ENCODE results near the gene MAMSTR.
A peak's percentile ranks its signal among the peaks of the same experiment; 100 is the strongest.

Gene MAMSTR

DNA sequence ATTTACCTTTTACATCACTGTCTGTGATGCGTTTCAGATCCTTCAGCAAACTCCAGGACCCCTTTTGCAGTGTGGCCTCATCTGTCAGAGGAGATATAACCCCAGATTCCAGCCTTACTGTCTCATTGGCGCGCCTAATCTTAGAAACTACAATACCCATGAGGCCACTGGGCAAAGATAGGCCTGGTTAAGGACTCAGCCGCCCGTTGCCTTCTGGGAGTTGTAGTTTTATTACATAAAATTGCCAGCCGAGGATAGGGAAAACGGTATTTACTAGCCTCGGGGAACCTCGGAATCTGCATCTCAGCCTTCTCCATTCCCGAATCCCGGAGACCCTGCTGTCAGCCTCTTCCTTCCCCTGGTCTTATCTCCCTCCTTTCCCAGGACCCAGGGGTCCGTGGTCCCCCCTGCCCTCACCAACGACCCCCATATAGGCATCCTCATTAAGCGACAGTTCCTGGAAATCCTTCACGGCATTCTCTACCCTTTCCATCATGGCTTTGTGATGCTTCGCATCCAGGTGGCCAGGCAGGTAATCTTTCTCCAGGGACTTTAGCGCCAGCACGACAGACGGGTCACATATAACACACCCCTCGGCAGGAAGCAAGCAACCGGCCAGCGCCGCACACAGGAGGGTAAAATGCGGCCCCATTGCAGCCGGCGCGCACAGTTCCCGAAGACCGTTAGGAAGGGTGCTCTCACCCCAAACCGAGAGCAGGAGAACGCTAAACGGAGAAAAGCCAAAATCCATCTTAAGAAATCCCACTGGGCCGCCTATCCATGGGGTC lies 25.9 kb upstream of the MAMSTR start:
- peak; percentile 84 for DNase-seq

DNA sequence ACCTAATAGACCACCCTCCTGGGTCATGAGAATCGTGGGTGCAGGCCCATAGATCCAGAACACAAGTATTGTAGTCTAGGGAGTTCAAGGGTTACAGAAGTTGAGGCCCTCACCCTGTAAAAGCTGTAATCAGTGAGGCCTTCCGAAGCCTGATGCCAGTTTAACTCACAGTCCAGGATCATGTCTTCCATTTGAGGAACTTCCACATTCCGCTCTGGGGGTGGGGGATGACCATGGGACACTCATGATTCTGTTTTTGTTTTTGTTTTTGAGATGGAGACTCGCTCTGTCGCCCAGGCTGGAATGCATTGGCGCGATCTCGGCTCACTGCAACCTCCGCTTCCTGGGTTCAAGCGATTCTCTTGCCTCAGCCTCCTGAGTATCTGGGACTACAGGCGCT lies 22.6 kb upstream of the MAMSTR start:
- DNase-seq = no peak

GRCh38 chr19:48741129-48741999 lies 21.8 kb upstream of the MAMSTR start:
- no peak for DNase-seq

GRCh38 chr19:48740164-48740972 lies 20.8 kb upstream of the MAMSTR start, which contains the start of gene RASIP1:
RASIP1 (minus strand) TSS chr19:48740610; CDS start chr19:48740282, 328 bp downstream.
- no peak for DNase-seq

GRCh38 chr19:48739404-48740163 lies 20.1 kb upstream of the MAMSTR start:
- no peak for DNase-seq

DNA sequence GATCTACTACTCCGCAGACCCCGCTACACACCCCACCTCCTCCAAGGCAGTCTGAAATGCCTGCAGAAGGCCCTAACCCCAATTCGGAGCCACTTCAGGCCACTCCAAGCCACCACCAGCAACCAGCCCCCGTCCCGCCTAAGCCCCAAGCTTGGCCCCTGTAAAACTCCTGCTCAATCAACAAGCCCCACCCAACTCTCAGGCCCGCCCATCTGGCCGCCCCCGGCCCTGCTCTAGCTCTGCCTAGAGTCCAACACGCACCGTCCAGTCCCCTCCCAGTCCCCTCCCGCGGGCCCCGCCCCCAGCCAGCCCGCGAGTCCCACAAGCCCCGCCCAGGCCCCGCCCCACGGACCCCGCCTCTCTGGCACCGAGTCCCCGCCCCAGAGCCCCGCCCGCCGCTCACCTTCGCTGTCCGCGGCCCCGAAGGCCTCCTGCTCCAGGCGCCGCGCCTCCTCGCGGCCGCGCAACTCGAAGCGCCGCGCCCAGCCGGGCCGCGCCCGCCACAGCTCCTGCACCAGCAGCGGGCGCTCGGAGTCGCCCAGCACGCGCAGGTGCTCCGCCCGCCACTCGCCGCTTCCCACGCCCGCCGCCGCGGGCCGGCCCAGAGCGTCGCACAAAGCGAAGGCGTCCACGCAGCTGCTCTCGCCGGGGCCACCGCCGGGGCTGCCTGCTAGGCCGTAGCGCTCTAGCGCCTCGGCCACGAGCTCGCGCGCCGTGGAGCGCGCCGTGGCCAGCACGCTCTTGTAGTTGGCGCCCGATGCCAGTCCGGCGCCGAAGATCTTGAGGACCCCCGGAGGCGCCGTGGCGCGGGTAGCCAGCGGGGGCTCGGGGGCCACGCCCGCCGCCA lies 19.3 kb upstream of the MAMSTR start:
- DNase-seq = peak; percentile 86

- no peak for DNase-seq
These were observed 18.0 kb upstream of the MAMSTR start for GRCh38 chr19:48737360-48737998.

DNA sequence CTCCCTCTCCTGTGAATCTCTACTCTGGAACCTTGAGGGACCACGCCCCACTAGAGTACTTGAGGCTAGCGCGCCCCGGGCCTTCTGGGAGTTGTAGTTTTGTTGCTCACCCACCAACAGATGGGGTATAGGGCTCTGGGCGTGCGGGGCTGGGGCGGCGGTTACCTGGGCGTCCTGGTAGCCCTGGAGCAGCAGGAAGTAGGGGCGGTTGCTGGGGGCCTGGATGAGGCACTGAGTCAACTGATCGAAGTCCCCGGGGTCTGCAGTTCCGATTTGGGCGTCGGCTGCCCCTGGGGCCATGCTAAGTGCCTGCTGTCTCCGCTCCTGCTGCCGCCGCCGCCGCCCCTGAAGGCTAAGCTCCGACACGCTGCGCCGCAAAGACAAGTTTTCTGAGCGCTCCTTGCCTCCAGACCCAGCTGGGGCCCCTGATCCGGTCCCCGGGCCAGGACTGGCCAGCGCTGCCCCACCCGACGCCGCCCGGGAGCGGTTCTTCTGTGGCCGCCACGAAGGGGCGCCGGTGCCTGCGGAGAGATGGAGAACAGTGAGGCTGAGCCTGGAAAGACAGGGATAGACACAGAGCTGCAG lies 15.6 kb upstream of the MAMSTR start:
- DNase-seq = no peak

DNA sequence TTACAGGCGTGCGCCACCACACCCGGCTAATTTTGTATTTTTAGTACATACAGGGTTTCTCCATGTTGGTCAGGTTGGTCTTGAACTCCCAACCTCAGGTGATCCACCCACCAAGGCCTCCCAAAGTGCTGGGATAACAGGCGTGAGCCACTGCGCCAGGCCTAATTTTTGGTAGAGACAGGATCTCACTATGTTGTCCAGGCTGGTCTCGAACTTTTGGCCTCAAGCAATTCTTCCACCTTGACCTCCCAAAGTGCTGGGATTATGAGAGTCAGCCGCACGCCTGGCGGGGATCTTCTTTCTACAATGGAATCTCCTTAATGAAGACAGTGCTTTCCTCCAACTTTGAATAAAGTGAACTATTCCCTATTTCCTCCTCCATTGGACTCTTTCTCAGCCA lies 15.1 kb upstream of the MAMSTR start:
- DNase-seq = no peak

- DNase-seq = no peak
These were observed 11.9 kb upstream of the MAMSTR start for GRCh38 chr19:48731452-48731851.

- no peak for DNase-seq
These were observed 9.6 kb upstream of the MAMSTR start for GRCh38 chr19:48728911-48729664.

DNA sequence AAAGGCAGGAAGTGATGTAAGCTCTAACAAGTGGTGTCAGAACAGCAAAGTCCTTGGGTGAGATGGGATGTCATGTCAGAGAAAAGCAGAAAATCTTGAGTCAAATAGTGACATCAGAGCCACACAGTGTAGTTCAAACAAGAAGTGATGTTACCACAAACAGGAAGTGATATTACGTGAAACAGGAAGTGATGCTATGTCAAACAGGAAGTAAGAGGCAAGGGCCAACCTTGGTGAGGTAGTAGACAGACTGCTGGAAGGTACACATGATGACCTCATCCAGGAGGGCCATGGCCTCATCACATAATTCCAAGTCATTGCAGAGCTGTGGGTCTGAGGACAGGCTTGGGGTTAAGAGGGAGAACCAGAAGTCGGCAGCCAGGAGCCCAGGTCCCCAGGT lies 7.0 kb upstream of the MAMSTR start:
- DNase-seq = no peak

DNA sequence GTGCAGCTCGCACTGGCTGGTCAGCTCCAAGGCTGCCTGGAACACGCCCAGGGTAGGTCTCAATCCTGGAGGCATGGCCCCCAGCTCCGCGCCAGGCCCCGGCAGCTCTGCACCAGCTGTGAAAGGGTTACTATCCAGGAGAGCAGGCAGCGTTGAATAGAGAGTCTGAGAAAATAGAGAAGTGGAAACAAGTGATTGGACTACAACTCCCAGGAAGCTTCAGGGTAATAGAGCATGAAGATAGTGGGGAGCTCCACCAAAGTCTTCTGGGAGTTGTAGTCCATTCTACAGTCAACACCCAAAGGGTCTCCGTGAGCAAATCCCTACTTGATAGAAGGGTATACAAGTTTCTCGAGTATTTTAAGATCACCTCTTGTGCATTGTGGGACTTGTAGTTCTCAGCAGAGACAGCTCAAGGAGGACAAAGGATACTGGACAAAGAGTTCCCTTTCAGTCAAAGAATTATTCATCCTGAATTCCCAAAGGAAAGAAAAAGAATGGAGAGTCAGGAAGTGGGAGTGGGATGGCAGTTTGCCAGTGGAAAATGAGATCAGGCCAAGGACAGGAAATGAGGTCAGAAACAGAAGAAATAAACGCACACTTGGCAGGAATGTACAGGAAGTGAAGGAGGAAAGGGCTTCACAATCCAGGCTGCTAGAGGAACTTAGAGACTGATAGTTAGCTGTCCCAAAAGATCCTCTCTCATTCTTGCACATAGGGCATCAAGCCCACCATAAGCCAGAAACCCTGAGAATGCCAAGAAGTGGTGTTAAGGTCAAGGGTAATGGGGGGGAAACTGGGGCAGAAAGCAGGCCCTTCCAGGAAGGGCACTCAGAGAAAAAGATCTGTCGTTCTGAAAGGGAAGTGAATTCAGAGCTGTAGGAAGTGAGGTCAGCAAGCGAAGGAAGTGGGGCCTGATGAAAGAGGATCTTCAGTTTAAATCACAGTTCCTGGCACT lies 5.5 kb upstream of the MAMSTR start:
- DNase-seq = peak; percentile 21

DNA sequence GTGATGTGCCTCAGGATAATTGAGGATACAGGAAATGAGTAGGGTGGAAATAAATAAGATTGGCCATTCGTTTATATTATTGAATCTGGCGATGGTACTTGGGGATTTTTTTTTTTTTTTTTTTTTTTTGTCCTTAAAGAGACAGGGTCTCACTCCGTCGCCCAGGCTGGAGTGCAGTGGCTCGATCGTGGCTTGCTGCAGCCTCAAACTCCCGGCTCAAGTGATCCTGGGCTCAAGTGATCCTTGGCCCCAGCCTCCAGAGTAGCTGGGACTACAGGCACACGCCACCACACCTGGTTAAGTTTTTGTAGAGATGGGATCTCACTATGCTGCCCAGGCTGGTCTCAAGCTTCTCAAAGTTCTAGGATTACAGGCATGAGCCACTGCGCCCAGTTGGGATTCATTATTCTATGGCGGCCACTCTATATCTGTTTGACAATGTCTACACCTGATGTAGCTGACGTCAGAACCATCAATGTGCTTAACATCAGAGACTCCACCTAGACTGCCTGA lies 2.7 kb upstream of the MAMSTR start:
- DNase-seq = no peak

GRCh38 chr19:48720613-48721296 lies 1.2 kb upstream of the MAMSTR start:
- peak; percentile 99 for DNase-seq

GRCh38 chr19:48720251-48720612 lies 707 bp upstream of the MAMSTR start:
- DNase-seq = no peak

DNA sequence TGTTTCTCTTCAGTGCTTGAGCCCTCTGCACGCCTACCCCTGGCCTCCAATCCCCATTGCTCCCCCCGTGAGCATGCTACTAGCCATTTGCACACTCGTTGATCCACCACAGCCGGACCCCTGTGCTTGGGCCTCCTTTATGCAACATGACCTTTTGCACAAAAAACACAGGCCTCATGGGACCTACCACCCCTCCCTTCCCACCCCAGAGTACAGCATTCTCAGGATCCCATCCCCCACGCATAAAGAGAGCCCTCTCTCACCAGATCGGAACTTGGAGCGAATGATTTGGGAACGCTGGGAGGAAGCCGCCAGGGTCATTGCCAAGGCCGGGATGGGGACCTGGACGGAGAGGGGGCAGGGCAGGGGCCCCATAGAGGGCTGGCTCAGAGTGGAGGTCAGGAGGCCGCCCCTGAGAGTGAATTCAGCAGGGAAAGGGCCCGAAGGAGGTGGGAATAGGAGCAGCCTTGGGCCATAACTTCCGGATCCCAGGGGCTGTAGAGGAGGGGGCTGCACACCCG lies 754 bp downstream of the MAMSTR start:
- DNase-seq = no peak
